Hepatocyte (in vitro differentiated cells): Measurements from ENCODE around the gene ITPR1. TPM values are rescaled to one million over a fixed set of nuclear protein-coding genes. Genes with fewer than 3 reads are reported as not detected.

Source experiments
- DNase-seq: peaks from one replicate; pipeline ENCODE4 v3.0.0-alpha.2; 2016; ENCODE audit warnings: low spot score
- H2AFZ ChIP-seq: fragments of 200-600 bp; sonication (generic); 2 replicates; pipeline ENCODE4 v1.6.0; 2016; ENCODE audit warnings: antibody characterized with exemption, mild to moderate bottlenecking
- H3K27ac ChIP-seq: fragments of 200-600 bp; sonication (generic); 2 replicates; pipeline ENCODE4 v1.5.1; 2016; ENCODE audit warnings: mild to moderate bottlenecking
- H3K27me3 ChIP-seq: fragments of 200-600 bp; sonication (generic); 2 replicates; pipeline ENCODE4 v1.6.1; 2016
- H3K36me3 ChIP-seq: fragments of 200-600 bp; sonication (generic); replicated peaks from 2 replicates; pipeline ENCODE4 v1.5.1; 2016; ENCODE audit warnings: low read depth; ENCODE audit not compliant: insufficient read depth
- H3K4me1 ChIP-seq: fragments of 200-600 bp; sonication (generic); 2 replicates; pipeline ENCODE4 v1.5.1; 2016; ENCODE audit warnings: mild to moderate bottlenecking, moderate library complexity; ENCODE audit not compliant: insufficient read depth
- H3K4me2 ChIP-seq: fragments of 200-600 bp; sonication (generic); 2 replicates; pipeline ENCODE4 v1.6.0; 2016
- H3K4me3 ChIP-seq: fragments of 200-600 bp; sonication (generic); 2 replicates; pipeline ENCODE4 v1.5.1; 2016; ENCODE audit warnings: mild to moderate bottlenecking
- H3K79me2 ChIP-seq: fragments of 200-600 bp; sonication (generic); 2 replicates; pipeline ENCODE4 v1.6.0; 2017; ENCODE audit warnings: mild to moderate bottlenecking
- H3K9me2 ChIP-seq: fragments of 200-600 bp; sonication (generic); replicated peaks from 2 replicates; pipeline ENCODE4 v1.6.0; 2017; ENCODE audit warnings: mild to moderate bottlenecking; ENCODE audit not compliant: insufficient read depth
- H3K9me3 ChIP-seq: fragments of 200-600 bp; sonication (generic); 2 replicates; pipeline ENCODE4 v1.5.1; 2016; ENCODE audit warnings: low read depth, mild to moderate bottlenecking
- H4K20me1 ChIP-seq: fragments of 200-600 bp; sonication (generic); 2 replicates; pipeline ENCODE4 v1.6.0; 2016; ENCODE audit warnings: mild to moderate bottlenecking; ENCODE audit not compliant: insufficient read depth, poor library complexity, severe bottlenecking
- EZH2 ChIP-seq: fragments of 200-600 bp; sonication (generic); IDR thresholded peaks from 2 replicates; pipeline ENCODE4 v1.6.1; 2016; ENCODE audit warnings: antibody characterized with exemption, mild to moderate bottlenecking, borderline replicate concordance
- EZH2phosphoT487 ChIP-seq: fragments of 200-600 bp; sonication (generic); IDR thresholded peaks from one replicate; pipeline ENCODE4 v1.6.1; 2018; ENCODE audit warnings: antibody characterized with exemption, mild to moderate bottlenecking, low read depth, moderate library complexity; ENCODE audit not compliant: unreplicated experiment, severe bottlenecking
- WGBS: methylation state at CpG from one replicate; pipeline ENCODE4 v1.1.6; 2016; ENCODE audit warnings: low lambda C conversion rate; ENCODE audit errors: missing lambda C conversion rate; 5-methylcytosine and 5-hydroxymethylcytosine counted together
- polyA plus RNA-seq: library from polyadenylated mRNA; unstranded; fragments of >200 nt; fragmentation: Nextera tagmentation; extraction: Ambion mirVana; gene quantifications from 2 replicates; pipeline ENCODE4 v1.2.1, GENCODE V29; 2016
- total RNA-seq: library from RNA; depleted of rRNA; stranded (reverse); fragments of >200 nt; gene quantifications from 2 replicates; pipeline ENCODE4 v1.2.3, GENCODE V29; 2014
- TF ChIP-seq, protein P1 (sequence below): fragments of 200-600 bp; sonication (generic); IDR thresholded peaks from 2 replicates; pipeline ENCODE4 v1.5.1; 2016; ENCODE audit warnings: antibody characterized with exemption, mild to moderate bottlenecking; ENCODE audit not compliant: poor library complexity

Gene ITPR1
- total and polyA plus RNA-seq, 2 experiments from 2014 or later, result 46.8 to 90.8 TPM

DNA sequence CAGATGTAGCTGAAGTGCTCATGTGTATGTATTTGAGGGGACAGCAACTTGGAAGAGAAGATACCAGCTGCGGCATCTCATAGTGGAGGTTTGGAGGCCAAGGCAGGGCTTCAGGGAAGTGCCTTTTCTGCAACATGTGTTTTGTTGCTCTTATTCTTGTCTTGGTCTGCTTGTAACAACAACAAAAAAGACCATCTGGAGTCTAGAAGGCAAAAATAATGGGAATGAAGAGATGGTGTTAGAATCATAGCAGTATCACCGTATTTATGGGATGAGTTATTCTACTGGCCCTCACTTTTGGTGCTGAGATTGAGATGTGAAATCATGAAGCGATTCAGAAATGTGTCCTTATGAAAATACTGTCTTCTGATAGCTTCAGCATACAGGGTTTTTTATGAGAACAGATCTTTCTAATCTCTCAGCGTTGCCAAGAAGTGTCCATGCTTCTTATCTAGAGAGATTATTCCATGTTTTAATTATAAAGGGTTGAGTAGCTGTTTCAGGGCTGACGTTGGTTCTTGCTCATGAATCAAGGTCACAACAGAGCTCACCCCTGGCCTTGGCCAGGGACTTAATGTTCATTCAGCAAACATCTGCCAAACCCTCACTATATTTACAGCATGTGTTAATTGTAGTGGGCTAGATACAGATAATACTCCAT lies 58.0 kb downstream of the ITPR1 start:
- Histone ChIP-seq H3K9me3 (no peaks in the 10 kb centered on the region), H3K4me1 (peaks cover 38% of the 10 kb centered on the region), H4K20me1 (no peaks in the 10 kb centered on the region), H2AFZ (no peak overlapping the region), H3K27ac (peak overlapping the region; percentile 1), H3K79me2 (peaks cover 9% of the 10 kb centered on the region), H3K4me3 (no peak overlapping the region), H3K9me2 (no peaks in the 10 kb centered on the region), H3K27me3 (no peaks in the 10 kb centered on the region), H3K4me2 (no peak overlapping the region), H3K36me3 (no peaks in the 10 kb centered on the region)
- 61% methylated on average over 5 of the region's 5 CpGs for WGBS
- DNase-seq, result no peak
- TF ChIP-seq, protein P1, sequence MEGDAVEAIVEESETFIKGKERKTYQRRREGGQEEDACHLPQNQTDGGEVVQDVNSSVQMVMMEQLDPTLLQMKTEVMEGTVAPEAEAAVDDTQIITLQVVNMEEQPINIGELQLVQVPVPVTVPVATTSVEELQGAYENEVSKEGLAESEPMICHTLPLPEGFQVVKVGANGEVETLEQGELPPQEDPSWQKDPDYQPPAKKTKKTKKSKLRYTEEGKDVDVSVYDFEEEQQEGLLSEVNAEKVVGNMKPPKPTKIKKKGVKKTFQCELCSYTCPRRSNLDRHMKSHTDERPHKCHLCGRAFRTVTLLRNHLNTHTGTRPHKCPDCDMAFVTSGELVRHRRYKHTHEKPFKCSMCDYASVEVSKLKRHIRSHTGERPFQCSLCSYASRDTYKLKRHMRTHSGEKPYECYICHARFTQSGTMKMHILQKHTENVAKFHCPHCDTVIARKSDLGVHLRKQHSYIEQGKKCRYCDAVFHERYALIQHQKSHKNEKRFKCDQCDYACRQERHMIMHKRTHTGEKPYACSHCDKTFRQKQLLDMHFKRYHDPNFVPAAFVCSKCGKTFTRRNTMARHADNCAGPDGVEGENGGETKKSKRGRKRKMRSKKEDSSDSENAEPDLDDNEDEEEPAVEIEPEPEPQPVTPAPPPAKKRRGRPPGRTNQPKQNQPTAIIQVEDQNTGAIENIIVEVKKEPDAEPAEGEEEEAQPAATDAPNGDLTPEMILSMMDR, result no peak
- TF ChIP-seq EZH2 (no peak), EZH2phosphoT487 (no peak)

DNA sequence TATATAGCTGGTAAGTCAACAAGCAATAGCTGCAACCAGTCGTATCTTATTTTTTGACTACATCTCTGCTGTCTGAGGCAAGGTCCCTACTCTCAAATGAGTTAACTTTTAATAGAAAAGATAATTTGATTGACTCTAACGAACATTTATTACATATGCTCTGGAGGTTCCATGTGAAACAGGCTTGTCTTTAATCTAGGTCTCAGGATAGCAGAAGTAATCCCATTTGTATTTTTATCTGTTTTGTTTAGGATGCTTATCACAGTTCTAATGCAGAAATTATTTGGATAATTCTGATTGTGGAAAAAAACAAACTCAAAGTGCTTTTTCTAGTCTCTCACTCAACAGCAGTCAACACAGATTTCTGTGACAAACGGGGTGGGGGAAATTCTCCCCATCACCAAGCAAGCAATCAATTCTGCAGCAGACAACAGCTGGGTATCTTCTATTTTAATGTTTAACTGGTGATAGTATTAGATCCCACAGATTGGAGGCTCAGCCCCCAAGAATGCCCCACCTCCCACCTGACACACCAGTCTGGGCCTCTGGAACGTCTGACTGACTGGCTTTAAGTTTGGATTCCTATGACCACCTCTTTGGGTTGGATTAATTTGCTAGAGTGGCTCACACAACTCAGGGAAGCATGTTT lies 58.8 kb downstream of the ITPR1 start:
- WGBS, result 45% methylated on average over 4 of the region's 4 CpGs
- Histone ChIP-seq H2AFZ (no peak overlapping the region), H3K27me3 (no peaks in the 10 kb centered on the region), H3K9me3 (no peaks in the 10 kb centered on the region), H3K4me2 (no peak overlapping the region), H3K4me3 (no peak overlapping the region), H3K9me2 (no peaks in the 10 kb centered on the region), H3K27ac (peak overlapping the region; percentile 49), H3K79me2 (peaks cover 10% of the 10 kb centered on the region), H3K36me3 (no peaks in the 10 kb centered on the region), H4K20me1 (no peaks in the 10 kb centered on the region), H3K4me1 (peaks cover 33% of the 10 kb centered on the region)
- DNase-seq, result no peak
- TF ChIP-seq EZH2phosphoT487 (no peak), EZH2 (no peak)
- TF ChIP-seq, protein P1, result no peak

DNA sequence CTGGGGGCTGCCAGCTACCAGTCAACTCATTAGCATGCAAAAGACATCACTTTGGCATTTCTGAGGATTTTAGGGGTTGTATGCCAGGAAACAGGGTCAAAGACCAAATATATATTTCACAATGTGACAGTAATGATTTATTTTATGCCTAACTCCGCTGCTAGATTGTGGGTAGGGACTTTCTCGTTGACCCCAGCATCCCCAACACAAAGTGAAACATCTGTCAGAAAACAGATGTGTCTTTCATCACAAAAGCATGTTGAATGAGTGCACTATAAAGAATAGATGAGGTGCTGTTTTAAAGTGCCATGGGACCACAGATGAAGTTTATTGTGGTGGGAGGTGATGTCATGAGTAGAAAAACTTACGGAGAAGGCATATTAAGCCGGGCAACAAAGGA lies 59.7 kb downstream of the ITPR1 start:
- H3K79me2 ChIP-seq, result peaks cover 10% of the 10 kb centered on the region
- no peaks in the 10 kb centered on the region for H4K20me1 ChIP-seq
- 60% methylated on average over 4 of the region's 4 CpGs for WGBS
- H3K4me1 ChIP-seq, result peaks cover 24% of the 10 kb centered on the region
- no peaks in the 10 kb centered on the region for H3K27me3 ChIP-seq
- no peak overlapping the region for H3K4me2 ChIP-seq
- no peaks in the 10 kb centered on the region for H3K9me3 ChIP-seq
- H3K27ac ChIP-seq, result peak overlapping the region; percentile 49
- TF ChIP-seq, protein P1, result no peak
- TF ChIP-seq EZH2 (no peak), EZH2phosphoT487 (no peak)
- no peak overlapping the region for H2AFZ ChIP-seq
- H3K36me3 ChIP-seq, result no peaks in the 10 kb centered on the region
- DNase-seq, result no peak
- no peak overlapping the region for H3K4me3 ChIP-seq
- no peaks in the 10 kb centered on the region for H3K9me2 ChIP-seq
